Stimulated activated CD8-positive, alpha-beta memory T cell treated with anti-CD3 and anti-CD28 coated beads, Interleukin-2, amount 100 ng/mL, for 1 hour (primary cell): Measurements from ENCODE around the gene HSD17B10.
A peak's percentile ranks its signal among the peaks of the same experiment; 100 is the strongest.
"Not testable (repeated sequence)": the region's sequence is repeated elsewhere in the genome, so short reads cannot be mapped to it uniquely, and the experiment has no call there.

Experiments
- DNase-seq, 2 donors: peaks; one replicate each; pipeline ENCODE4 v3.0.0-alpha.2; 2020; ENCODE audit warnings: low read depth in 2 of 2

HSD17B10 gene

DNA sequence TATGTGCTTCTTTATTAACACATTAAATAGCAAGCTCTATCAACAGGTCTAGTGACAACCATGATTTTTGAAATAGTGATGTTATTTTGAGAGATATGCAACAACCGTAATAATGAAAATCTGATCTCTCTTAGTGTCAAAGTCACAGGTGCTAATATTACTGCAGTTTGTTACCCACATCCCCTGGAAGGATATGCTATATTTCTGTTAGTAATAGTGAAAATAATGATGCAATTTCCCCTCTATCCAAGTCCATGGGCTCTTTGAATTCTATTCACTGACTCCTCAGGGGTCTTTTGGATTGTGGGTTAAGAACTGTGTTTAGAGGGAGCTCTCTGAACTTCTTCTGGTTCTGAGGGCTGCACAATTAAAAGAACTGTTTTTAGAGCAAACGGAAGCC, 3.0 kb upstream of the HSD17B10 start:
- DNase-seq = no peak

DNA sequence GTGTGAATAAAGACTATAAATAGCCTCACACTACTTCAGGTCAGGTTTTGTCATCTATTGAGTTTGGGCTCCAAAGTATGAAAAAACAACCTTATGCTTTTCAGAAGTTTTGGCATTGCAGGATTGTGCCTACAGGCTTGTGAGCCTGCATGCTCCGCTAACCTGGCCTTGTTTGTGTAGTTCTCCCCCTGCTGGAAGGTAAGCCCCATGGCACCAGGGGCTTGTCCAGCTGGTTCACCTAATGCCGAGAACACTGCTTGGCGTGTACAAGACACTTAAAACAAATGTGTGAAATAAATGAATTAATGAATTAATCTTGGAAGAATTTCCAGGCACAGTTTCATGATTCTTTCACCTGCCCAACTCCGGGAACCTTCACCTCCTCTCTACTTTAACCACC, 1.8 kb upstream of the HSD17B10 start:
- DNase-seq = peak in 1 of 2 donors; percentile 40

DNA sequence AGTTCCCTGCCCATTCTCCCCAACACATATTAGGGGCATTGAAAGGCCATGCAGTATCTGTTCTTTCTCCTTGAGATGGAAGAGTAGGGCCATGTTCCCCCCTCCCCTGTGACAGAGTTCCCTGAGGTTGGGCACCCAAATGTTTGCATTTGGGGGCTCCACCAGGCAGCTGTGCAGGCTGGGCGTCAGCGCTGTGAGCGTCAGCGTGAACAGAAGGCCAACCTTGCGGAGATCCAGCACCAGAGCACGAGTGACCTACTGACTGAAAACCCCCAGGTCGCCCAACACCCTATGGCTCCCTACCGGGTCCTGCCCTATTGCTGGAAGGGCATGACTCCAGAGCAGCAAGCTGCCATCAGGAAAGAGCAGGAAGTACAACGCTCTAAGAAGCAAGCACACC, 3.9 kb downstream of the HSD17B10 start:
- DNase-seq = no peak

DNA sequence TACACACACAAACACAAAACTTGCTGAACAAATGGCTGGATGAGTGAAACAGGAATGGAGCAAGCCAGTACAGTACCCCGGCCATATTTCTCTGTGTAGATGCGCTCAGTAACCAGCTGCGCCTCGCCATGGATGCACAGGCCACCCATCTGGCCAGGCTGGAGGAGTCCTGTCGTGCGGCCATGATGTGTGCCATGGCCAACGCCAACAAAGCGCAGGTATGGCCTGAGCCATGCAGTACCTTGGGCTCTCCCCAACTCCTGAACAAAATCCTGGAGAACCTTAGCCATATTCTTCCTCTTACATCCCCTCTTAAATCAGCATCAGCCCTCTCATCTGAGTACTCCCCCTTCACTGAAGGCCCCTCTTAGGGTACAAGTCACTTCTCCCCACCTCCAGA, 4.4 kb downstream of the HSD17B10 start:
- DNase-seq = no peak

DNA sequence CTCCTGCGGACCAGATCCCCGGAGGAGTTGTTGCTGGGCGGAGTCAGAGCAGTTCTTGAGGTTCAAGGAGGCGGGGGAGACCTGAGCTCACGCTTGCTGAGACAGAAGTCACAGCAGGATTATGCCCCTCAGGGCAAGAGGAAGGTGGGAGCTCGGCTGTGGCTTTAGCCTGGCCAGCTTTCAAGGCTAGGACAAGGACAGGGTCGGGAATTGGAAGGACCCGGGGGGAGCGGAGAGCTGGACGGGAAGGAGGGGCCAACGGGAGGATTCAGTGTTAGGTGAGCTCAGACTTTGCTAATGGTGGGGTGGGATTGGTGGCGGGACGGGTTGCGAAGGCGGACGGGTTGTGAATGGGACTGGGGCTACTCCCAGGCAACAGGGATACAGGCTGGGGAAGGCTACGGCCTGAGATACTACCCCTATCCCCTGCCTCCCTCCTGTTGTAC, 11.3 kb downstream of the HSD17B10 start, which contains the start of gene RIBC1:
Gene RIBC1, plus strand, starts transcription at position 13 of the 446 bp plus-strand sequence. CDS start 3,404 bp downstream, outside the sequence.
- no peak for DNase-seq

DNA sequence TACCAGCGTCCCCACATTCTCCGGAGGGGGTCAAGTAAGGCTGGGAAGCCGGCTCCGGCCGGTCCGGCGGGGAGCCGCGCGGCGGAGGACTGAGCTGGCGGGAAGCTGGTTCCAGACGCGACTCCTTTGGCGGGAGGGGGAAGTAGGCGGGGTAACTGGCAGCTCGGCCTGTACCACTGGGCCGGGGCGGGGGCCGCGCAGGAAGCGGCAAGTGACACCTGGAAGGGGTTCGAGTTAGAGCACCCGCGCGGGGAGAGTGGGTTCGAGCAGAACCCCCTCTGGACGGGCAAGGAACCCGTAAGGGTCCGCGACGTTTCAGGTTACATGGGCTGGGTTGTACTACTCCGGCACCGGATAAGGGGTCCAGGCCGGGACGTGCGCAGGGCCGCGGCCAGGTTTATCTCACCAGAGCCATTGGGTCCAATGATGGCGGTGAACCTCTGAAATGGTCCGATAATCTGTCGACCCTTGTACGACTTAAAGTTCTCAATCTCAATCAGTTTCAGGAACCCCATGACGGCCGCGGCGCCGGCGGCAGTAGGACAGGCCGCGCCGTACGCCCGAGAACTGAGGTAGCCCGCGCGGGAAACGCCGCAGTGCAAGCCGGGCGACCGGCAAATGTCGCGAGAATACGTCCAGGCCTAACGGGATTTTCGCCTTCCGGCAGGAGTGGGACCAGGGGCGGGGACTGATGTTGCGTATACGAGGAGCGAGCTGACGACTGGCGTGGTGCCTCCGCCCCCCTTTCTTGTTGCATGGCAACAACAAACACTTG, 11.9 kb downstream of the HSD17B10 start, which contains the start of gene SMC1A:
Gene SMC1A, minus strand, starts transcription at position 569 of the 775 bp plus-strand sequence. Its CDS starts 54 bp downstream, at position 515.
- DNase-seq = peak; percentile 87 to 92

DNA sequence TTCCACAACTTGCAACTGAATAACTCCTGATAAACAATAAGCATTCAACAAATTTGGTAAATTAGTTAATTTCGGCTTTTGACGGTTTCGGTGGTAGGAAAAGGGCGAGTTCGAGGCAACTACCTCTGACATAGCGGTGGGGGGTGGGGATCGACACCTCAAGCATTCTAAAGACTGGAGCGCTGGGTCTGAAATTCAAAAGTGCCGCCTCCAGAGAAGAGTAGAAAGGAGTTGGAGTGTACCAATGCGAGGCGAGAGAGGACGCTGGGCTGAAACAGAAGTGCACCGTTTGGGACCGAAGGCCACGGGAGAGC, 12.4 kb downstream of the HSD17B10 start:
- DNase-seq = no peak

DNA sequence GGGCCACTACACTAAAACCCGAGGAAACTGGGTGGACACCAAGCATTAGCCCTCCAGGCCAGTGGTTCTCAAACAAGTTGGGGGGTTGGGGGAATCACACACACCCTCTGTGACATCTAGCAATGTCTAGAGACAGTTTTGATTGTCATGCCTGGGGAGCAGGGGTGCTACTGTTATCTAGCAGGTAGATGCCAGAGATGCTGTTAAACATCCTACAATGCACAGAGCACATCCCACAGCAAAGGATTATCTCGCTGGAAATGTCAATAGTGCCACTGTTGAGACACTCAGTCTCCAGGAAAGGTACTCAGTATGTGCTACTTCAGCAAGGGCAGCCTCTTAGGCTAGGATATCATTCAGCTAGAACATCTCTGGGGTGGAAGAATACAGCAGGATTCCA, 13.0 kb downstream of the HSD17B10 start:
- DNase-seq = no peak

DNA sequence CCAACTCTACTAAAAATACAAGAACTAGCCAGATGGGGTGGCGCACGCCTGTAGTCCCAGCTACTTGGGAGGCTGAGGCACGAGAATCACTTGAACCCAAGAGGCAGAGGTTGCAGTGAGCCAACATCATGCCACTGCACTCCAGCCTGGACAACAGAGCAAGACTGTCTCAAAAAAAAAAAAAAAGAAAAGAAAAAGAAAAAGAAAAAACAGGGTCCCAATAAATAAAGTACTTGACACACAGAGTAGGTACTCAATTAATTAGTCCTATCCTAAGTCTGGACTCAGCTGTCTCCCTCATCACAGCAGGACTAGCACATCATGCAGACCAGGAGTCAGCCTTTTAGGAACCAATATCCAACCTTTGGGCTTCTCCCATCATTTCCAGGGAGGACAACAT, 13.8 kb downstream of the HSD17B10 start:
- not testable (repeated sequence) for DNase-seq

DNA sequence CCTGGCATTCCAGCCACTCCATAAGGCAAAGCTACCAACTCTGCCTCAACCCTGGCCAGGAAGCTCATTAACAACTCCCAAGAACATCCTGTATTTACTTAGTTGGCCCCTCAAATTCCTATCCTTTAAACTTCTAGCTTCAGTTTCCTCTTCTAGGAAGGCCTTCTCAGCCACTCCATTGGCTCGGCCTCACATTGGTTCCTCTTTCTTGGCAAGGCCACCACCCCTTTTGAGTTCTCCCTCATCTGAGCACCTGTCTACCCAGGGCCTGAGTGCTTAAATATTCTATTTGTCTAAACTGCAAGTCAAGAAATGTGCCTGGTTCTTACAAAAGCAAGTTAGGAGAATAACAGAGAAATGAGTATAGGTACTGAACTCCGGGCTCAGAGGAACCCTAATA, 21.7 kb downstream of the HSD17B10 start:
- DNase-seq = no peak

DNA sequence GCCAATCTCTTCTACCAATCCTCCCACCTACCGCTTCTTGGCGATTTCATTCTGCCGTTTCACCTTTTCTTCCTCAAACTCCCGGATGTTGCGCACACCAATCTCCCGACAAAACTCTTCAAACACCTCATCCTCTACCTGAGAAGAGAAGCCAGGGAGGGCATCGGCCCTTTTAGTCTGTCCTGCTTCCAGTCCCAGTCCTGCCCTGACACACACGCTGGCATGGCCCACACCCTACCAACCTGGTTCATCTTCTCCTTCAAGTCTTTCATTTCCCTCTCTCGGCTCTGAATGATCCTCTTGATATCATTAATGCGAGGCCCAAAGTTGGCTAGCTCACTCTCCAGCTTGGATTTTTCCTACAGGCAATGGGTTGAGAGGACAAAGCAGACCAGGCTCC, 30.6 kb downstream of the HSD17B10 start:
- no peak for DNase-seq

DNA sequence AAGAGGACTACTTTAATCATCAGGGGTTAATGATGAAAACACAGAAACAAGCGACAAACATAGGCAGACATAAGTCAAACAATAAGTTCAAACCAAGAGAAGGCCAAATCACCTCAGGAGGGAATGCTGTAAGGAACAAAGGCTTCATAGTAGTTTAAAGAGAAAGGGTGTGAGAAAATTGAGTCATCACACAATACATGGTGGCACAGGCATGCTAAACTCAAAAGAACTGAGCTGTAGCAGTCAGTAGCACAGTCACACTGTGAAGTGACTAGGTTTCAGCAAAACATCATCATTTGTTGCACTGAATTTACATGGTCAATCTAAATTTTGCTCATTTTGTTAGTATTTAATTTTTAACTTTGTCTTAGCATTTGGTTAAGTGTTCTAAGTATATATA, 36.0 kb downstream of the HSD17B10 start:
- DNase-seq = no peak

DNA sequence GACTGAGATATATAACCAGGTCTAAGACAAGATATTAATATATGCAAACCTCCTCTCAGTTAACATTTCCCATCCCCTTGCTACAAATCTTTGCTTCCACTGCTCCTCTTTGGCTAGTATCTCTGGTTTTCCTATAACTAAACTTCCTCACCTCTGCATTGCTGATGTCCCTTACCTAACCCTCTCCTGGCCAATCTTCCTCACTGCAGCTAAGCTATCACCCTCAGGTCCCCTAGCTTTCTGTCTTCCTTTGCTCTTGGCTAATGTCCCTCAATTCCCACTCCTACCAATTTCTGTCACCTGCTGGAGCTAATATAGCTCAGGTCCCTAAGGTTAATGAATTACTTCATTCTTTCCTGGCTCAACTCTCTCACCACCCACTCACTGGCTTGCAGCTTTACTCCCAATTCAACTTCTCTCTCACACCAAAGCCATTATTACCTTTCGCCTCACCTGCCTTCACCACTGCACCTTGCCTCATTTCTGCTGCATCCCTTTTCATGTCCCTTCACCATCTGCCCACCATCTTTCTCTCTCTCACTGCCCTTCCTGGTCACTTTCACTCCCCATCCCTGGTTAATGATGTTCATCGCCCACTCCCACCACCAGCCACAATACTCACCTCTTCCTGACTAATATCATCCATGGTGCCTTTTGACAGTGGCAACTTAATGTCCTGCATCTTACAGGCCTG, 38.4 kb downstream of the HSD17B10 start:
- no peak for DNase-seq

DNA sequence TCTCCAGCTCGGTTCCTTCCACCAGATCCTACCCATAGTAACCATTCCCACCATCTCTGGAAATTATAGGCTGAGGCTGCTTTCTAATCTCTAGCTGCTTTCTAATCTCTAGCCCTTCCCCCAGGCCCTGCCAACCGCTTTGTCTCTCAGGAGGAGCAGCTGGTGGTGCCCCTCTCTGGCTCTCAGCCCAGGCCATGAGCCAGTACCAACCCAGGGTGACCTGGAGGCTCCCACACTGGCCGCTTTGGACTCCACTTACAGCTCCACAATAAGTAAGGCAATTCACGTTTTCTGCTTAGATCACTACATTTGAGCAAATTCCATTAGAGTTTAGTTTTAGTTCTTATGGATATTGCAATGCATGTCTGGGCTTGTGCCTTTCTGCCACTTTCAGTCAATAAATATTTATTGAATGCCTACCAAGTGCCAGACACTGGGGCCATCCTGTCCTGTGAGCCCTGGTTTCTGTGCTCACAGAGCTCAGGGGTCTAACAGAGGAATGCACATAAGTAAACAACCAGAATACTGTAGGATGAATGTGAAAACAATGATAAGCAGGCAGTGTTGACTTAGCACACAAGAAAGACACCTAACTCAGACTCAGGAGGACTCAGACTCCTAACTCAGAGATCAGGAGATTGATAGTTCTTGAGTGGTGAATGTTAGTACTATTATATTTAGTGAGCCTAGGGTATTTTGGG, 50.6 kb downstream of the HSD17B10 start:
- no peak for DNase-seq
